ENCODE measurements around the gene SAMD13. TPM values are rescaled to one million over a fixed set of nuclear protein-coding genes. Genes with fewer than 3 reads are reported as not detected.

Gene SAMD13
- total RNA-seq, 1 experiment from 2014 or later = 0.59 TPM

DNA sequence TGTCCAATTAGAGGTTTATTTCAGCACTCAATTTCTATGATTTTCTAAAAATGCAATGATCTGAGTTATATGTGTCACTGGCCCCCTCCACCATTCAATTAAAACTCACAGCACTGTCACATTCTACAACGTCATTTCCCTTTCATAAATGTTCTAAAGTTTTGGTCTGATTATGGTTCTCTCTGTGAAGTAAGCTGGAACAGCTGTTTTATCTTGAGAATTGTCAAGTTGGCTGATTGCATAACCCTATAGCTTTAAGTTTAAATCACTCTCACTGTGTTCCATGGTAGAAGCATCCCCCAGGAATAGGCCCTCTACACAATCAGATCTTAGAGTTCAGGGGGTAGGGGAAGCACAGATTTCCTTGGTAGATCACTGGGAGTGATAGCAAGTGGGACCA is 55.4 kb downstream of the SAMD13 start:
- Mint-ChIP-seq H3K27ac (ENCODE audit: unreplicated experiment) (no peak overlapping the region), H3K4me1 (ENCODE audit: low read depth, unreplicated experiment) (no peaks in the 10 kb centered on the region), H3K27me3 (ENCODE audit: insufficient read depth, unreplicated experiment) (no peaks in the 10 kb centered on the region), H3K9me3 (ENCODE audit: unreplicated experiment) (no peaks in the 10 kb centered on the region), H3K36me3 (ENCODE audit: insufficient read depth, unreplicated experiment) (no peaks in the 10 kb centered on the region), H3K4me3 (ENCODE audit: unreplicated experiment) (no peak overlapping the region)
- Histone ChIP-seq H3K36me3 (ENCODE audit: control insufficient read depth, insufficient read depth, low read length) (no peaks in the 10 kb centered on the region), H3K27me3 (replicated peaks; ENCODE audit: control insufficient read depth, insufficient read depth, low read length) (no peaks in the 10 kb centered on the region), H3K9me3 (no peaks in the 10 kb centered on the region), H3K4me3 (ENCODE audit: low read depth, low read length) (no peak overlapping the region), H3K4me1 (no peaks in the 10 kb centered on the region)
- CTCF ChIA-PET = no interaction called here
- no peak for DNase-seq
- no TSS peak for BruUV-seq (replicated peaks)
- TF ChIP-seq, protein P1, sequence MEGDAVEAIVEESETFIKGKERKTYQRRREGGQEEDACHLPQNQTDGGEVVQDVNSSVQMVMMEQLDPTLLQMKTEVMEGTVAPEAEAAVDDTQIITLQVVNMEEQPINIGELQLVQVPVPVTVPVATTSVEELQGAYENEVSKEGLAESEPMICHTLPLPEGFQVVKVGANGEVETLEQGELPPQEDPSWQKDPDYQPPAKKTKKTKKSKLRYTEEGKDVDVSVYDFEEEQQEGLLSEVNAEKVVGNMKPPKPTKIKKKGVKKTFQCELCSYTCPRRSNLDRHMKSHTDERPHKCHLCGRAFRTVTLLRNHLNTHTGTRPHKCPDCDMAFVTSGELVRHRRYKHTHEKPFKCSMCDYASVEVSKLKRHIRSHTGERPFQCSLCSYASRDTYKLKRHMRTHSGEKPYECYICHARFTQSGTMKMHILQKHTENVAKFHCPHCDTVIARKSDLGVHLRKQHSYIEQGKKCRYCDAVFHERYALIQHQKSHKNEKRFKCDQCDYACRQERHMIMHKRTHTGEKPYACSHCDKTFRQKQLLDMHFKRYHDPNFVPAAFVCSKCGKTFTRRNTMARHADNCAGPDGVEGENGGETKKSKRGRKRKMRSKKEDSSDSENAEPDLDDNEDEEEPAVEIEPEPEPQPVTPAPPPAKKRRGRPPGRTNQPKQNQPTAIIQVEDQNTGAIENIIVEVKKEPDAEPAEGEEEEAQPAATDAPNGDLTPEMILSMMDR (IDR thresholded peaks at IDR 0.05; ENCODE audit: insufficient read depth in 1 of 2, low read depth in 1 of 2, low read length in 1 of 2, severe bottlenecking in 1 of 2, unreplicated experiment in 1 of 2) = no peak
- POLR2A ChIA-PET = no interaction called here
- intact Hi-C loops (cut with micrococcal nuclease; ENCODE audit: unreplicated experiment) = no loop called here

DNA sequence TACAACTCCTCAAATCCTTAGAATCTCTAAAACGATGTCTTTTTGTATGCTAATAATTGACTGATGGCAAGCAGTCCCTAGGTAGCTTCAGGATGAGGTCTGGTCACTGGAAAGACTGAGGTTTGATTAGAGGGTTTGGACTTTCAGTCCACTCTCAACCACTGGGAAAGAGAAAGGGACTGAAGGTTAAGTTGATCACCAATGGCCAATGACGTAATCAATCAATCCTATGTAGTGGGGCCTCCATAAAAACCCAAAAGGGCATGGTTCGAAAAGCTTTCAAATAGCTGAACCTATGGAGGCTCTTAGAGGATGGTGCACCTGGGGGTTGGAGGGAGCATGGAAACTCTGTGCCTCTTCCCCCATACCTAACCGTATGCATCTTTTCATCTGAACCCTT is 57.2 kb downstream of the SAMD13 start:
- H3K4me1 ChIP-seq = no peaks in the 10 kb centered on the region
- ChIA-PET POLR2A (no interaction called here), CTCF (no interaction called here)
- H3K36me3 Mint-ChIP-seq (ENCODE audit: insufficient read depth, unreplicated experiment) = no peaks in the 10 kb centered on the region
- no peaks in the 10 kb centered on the region for H3K4me1 Mint-ChIP-seq (ENCODE audit: low read depth, unreplicated experiment)
- no peak overlapping the region for H3K4me3 Mint-ChIP-seq (ENCODE audit: unreplicated experiment)
- TF ChIP-seq, protein P1 (IDR thresholded peaks at IDR 0.05; ENCODE audit: insufficient read depth in 1 of 2, low read depth in 1 of 2, low read length in 1 of 2, severe bottlenecking in 1 of 2, unreplicated experiment in 1 of 2) = no peak
- DNase-seq = no peak
- H3K36me3 ChIP-seq (ENCODE audit: control insufficient read depth, insufficient read depth, low read length) = no peaks in the 10 kb centered on the region
- H3K27me3 Mint-ChIP-seq (ENCODE audit: insufficient read depth, unreplicated experiment) = no peaks in the 10 kb centered on the region
- H3K27me3 ChIP-seq (replicated peaks; ENCODE audit: control insufficient read depth, insufficient read depth, low read length) = no peaks in the 10 kb centered on the region
- BruUV-seq (replicated peaks) = no TSS peak
- H3K4me3 ChIP-seq (ENCODE audit: low read depth, low read length) = no peak overlapping the region
- no peaks in the 10 kb centered on the region for H3K9me3 Mint-ChIP-seq (ENCODE audit: unreplicated experiment)
- intact Hi-C loops (cut with micrococcal nuclease; ENCODE audit: unreplicated experiment) = no loop called here
- H3K9me3 ChIP-seq = no peaks in the 10 kb centered on the region
- H3K27ac Mint-ChIP-seq (ENCODE audit: unreplicated experiment) = no peak overlapping the region

DNA sequence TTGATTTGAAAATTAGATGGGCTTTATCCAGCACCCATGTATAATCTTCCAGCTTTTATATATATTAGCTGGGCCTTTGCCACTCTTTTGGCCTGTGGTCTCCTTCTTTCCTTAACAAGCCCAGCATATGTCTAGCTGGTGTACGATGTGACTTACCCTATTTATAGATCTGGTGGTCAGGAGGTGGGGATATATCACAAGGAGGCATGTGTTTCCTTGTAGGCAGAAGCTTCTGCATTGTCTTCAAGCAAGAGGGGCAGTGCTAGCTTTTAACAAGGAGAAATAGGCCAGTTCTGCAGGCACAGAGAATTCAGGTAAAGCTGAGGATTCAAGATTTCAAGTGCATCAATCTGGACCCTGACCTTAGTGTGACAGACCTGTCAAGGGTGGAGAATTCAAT is 58.8 kb downstream of the SAMD13 start:
- TF ChIP-seq, protein P1 (IDR thresholded peaks at IDR 0.05; ENCODE audit: insufficient read depth in 1 of 2, low read depth in 1 of 2, low read length in 1 of 2, severe bottlenecking in 1 of 2, unreplicated experiment in 1 of 2) = no peak
- ChIA-PET POLR2A (no interaction called here), CTCF (no interaction called here)

More for the DNA sequence above, 58.8 kb downstream of the SAMD13 start:
- no peak overlapping the region for H3K27ac Mint-ChIP-seq (ENCODE audit: unreplicated experiment)
- no peaks in the 10 kb centered on the region for H3K9me3 Mint-ChIP-seq (ENCODE audit: unreplicated experiment)
- H3K4me3 Mint-ChIP-seq (ENCODE audit: unreplicated experiment) = no peak overlapping the region
- BruUV-seq (replicated peaks) = no TSS peak
- no peak for DNase-seq
- Histone ChIP-seq H3K4me3 (ENCODE audit: low read depth, low read length) (no peak overlapping the region), H3K27me3 (replicated peaks; ENCODE audit: control insufficient read depth, insufficient read depth, low read length) (no peaks in the 10 kb centered on the region), H3K9me3 (no peaks in the 10 kb centered on the region), H3K4me1 (no peaks in the 10 kb centered on the region; the same call in 1 of the 2 replicates), H3K36me3 (ENCODE audit: control insufficient read depth, insufficient read depth, low read length) (no peaks in the 10 kb centered on the region)
- no peaks in the 10 kb centered on the region for H3K4me1 Mint-ChIP-seq (ENCODE audit: low read depth, unreplicated experiment)
- intact Hi-C loops (cut with micrococcal nuclease; ENCODE audit: unreplicated experiment) = no loop called here
- no peaks in the 10 kb centered on the region for H3K36me3 Mint-ChIP-seq (ENCODE audit: insufficient read depth, unreplicated experiment)
- H3K27me3 Mint-ChIP-seq (ENCODE audit: insufficient read depth, unreplicated experiment) = no peaks in the 10 kb centered on the region
